Measurements from ENCODE around the gene DPPA3. TPM values are rescaled to one million over a fixed set of nuclear protein-coding genes. Genes with fewer than 3 reads are reported as not detected.

The DPPA3 gene
- total and polyA plus RNA-seq, 2 donors (not counting 3 experiments of a cell fraction or from before 2014, with no cell fraction given) = not detected

DNA sequence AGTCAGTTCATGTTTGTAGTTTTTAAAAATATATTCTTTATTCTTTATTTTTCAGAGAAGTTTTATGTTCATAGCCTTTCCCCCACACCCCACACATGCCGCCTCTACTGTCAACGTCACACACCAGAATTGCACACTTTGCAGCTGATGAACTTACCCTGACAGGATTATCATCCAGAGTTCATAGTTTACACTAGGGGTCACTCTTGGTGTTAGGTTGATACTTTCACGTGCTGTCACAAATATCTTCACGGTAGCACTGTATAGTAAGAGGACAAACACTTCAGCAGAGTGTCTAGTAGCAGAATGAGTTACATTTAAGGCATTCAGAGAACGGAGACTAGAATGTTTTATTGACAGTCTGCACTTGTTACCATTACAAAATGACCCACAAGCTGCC is 5.1 kb downstream of the DPPA3 start:
- no peaks in the 10 kb centered on the region for H4K20me1 ChIP-seq (replicated peaks; ENCODE audit: control insufficient read depth, extremely low read depth, insufficient read depth, low read length)
- no peak overlapping the region for H3K4me2 ChIP-seq (ENCODE audit: insufficient read depth, low read length)
- H3K4me1 ChIP-seq (ENCODE audit: control insufficient read depth, extremely low read depth, insufficient read depth, low read length) = peaks cover 5% of the 10 kb centered on the region
- POLR2A ChIA-PET = no interaction called here
- intact Hi-C loops (cut with micrococcal nuclease) = no loop called here
- no peaks in the 10 kb centered on the region for H3K79me2 ChIP-seq (ENCODE audit: control insufficient read depth, insufficient read depth, low read length)
- H3K9me3 ChIP-seq (replicated peaks; ENCODE audit: control insufficient read depth, insufficient read depth, low read length) = no peaks in the 10 kb centered on the region
- no peaks in the 10 kb centered on the region for H3K9me1 ChIP-seq (replicated peaks; ENCODE audit: control insufficient read depth, extremely low read depth, insufficient read depth, low read length)
- H3K27ac ChIP-seq (ENCODE audit: insufficient read depth, low read depth, low read length) = no peak overlapping the region
- DNase-seq (ENCODE audit: low read depth, low spot score) (no peak), FAIRE-seq (no peak)
- H3K4me3 ChIP-seq (replicated peaks in 1 of 3; ENCODE audit: insufficient read depth in 1 of 3, low read depth in 1 of 3, low read length in 3 of 3) = no peak overlapping the region
- TF ChIP-seq EZH2 (IDR thresholded peaks at IDR 0.05; ENCODE audit: borderline replicate concordance, low read depth, low read length, severe bottlenecking) (no peak), GATA2 (IDR thresholded peaks at IDR 0.05; ENCODE audit: insufficient read depth, insufficient read length, low read depth, low read length) (no peak), MAX (IDR thresholded peaks at IDR 0.05; ENCODE audit: insufficient read depth, insufficient read length) (no peak)
- no peaks in the 10 kb centered on the region for H3K36me3 ChIP-seq (ENCODE audit: control insufficient read depth in 2 of 2, extremely low read depth in 1 of 2, insufficient read depth in 2 of 2, low read length in 2 of 2)
- CTCF ChIA-PET = no interaction called here
- dilution Hi-C loops (cut with MboI; ENCODE audit: extremely low pct_ligation_motif_present, low sequenced_read_pairs) = no loop called here
- no TSS peak for BruUV-seq (replicated peaks)
- peaks cover 0 to 2% of the 10 kb centered on the region in 2 experiments for H3K27me3 ChIP-seq (ENCODE audit: control insufficient read depth in 2 of 2, insufficient read depth in 2 of 2, low read length in 2 of 2)
- H2AFZ ChIP-seq (ENCODE audit: low read depth, low read length) = no peak overlapping the region
- H3K9ac ChIP-seq (replicated peaks; ENCODE audit: extremely low read depth, insufficient read depth, low read length) = no peak overlapping the region

DNA sequence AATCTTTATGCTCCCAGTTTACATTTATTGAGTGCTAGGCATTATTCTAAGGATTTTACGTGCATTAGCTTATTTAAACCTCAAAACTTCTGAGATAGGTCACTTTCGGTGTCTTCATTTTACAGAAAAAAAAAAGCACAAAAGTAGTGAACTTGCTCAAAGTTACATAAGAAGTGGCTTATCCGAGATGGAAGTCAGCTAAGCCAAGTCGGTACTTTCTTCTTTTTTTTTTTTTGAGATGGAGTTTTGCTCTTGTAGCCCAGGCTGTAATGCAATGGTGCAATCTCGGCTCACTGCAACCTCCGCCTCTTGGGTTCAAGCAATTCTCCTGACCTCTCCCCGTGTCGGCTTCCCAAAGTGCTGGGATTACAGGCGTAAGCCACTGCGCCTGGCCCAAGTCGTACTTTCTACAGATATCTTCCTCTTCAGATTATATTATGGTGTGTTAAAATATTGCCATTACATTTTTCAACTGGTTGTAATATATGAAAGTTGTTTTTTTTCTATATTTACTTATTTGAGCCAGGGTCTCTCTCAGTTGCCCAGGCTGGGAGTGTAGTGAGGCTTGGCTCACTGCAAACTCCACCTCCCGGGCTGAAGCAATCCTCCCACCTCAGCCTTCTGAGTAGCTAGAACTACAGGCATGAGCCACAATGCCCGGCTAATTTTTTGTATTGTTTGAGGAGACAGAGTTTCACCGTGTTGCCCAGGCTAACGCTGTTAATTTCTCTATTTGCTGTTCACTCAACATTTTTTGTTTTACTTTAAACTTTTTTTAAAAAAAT is 8.9 kb downstream of the DPPA3 start:
- FAIRE-seq (no peak), DNase-seq (ENCODE audit: low read depth, low spot score) (no peak)
- no peak overlapping the region for H2AFZ ChIP-seq (ENCODE audit: low read depth, low read length)
- H3K9ac ChIP-seq (replicated peaks; ENCODE audit: extremely low read depth, insufficient read depth, low read length) = no peak overlapping the region
- peaks cover 0 to 2% of the 10 kb centered on the region in 2 experiments for H3K27me3 ChIP-seq (ENCODE audit: control insufficient read depth in 2 of 2, insufficient read depth in 2 of 2, low read length in 2 of 2)
- H4K20me1 ChIP-seq (replicated peaks; ENCODE audit: control insufficient read depth, extremely low read depth, insufficient read depth, low read length) = no peaks in the 10 kb centered on the region
- no peak overlapping the region for H3K4me3 ChIP-seq (replicated peaks in 1 of 3; ENCODE audit: insufficient read depth in 1 of 3, low read depth in 1 of 3, low read length in 3 of 3)
- H3K36me3 ChIP-seq (ENCODE audit: control insufficient read depth in 2 of 2, extremely low read depth in 1 of 2, insufficient read depth in 2 of 2, low read length in 2 of 2) = no peaks in the 10 kb centered on the region
- no peak overlapping the region for H3K27ac ChIP-seq (ENCODE audit: insufficient read depth, low read depth, low read length)
- no TSS peak for BruUV-seq (replicated peaks)
- intact Hi-C loops (cut with micrococcal nuclease) (no loop called here), dilution Hi-C loops (cut with MboI; ENCODE audit: extremely low pct_ligation_motif_present, low sequenced_read_pairs) (no loop called here)
- H3K9me3 ChIP-seq (replicated peaks; ENCODE audit: control insufficient read depth, insufficient read depth, low read length) = no peaks in the 10 kb centered on the region
- CTCF ChIA-PET = no interaction called here
- no peaks in the 10 kb centered on the region for H3K79me2 ChIP-seq (ENCODE audit: control insufficient read depth, insufficient read depth, low read length)
- peaks cover 5% of the 10 kb centered on the region for H3K4me1 ChIP-seq (ENCODE audit: control insufficient read depth, extremely low read depth, insufficient read depth, low read length)
- TF ChIP-seq MYC (IDR thresholded peaks at IDR 0.05; ENCODE audit: low read depth, low read length) = no peak
- no peak for TF ChIP-seq GATA2 (IDR thresholded peaks at IDR 0.05; ENCODE audit: insufficient read depth, insufficient read length, low read depth, low read length)
- no peak for TF ChIP-seq CTCF (IDR thresholded peaks at IDR 0.05; ENCODE audit: extremely low read depth in 1 of 2, insufficient read depth in 1 of 2, low read depth in 1 of 2, low read length in 2 of 2)
- no peak for TF ChIP-seq EZH2 (IDR thresholded peaks at IDR 0.05; ENCODE audit: borderline replicate concordance, low read depth, low read length, severe bottlenecking)
- TF ChIP-seq JUN (IDR thresholded peaks at IDR 0.05; ENCODE audit: borderline replicate concordance, insufficient read depth, insufficient read length, low read depth) = no peak
- TF ChIP-seq POLR2AphosphoS5 (IDR thresholded peaks at IDR 0.05; ENCODE audit: insufficient read depth, low read depth, low read length) = no peak
- TF ChIP-seq FOS (IDR thresholded peaks at IDR 0.05; ENCODE audit: borderline replicate concordance, insufficient read depth, low read length) = no peak
- TF ChIP-seq POLR2A (IDR thresholded peaks at IDR 0.05; ENCODE audit: low read depth, low read length) = no peak
- TF ChIP-seq MAX (IDR thresholded peaks at IDR 0.05; ENCODE audit: insufficient read depth, insufficient read length) = no peak
- POLR2A ChIA-PET = no interaction called here
- no peaks in the 10 kb centered on the region for H3K9me1 ChIP-seq (replicated peaks; ENCODE audit: control insufficient read depth, extremely low read depth, insufficient read depth, low read length)
- H3K4me2 ChIP-seq (ENCODE audit: insufficient read depth, low read length) = no peak overlapping the region
